Measurements from ENCODE around the gene GADD45GIP1.
"Not testable (repeated sequence)": the region's sequence is repeated elsewhere in the genome, so short reads cannot be mapped to it uniquely, and the experiment has no call there.

The GADD45GIP1 gene

GRCh38 chr19:12939975-12940423, 17.0 kb downstream of the GADD45GIP1 start:
- no peak for DNase-seq (ENCODE audit: low read depth)

- no peak for DNase-seq (ENCODE audit: low read depth)
These were observed 18.0 kb downstream of the GADD45GIP1 start for GRCh38 chr19:12938779-12939601.

GRCh38 chr19:12937927-12938778, 18.9 kb downstream of the GADD45GIP1 start, which contains the start of gene CALR:
Gene CALR, plus strand, starts transcription at chr19:12938609. Its CDS starts 71 bp downstream, at chr19:12938680.
- DNase-seq (ENCODE audit: low read depth), result peak; percentile 97

- DNase-seq (ENCODE audit: low read depth), result no peak
These were observed 19.7 kb downstream of the GADD45GIP1 start for GRCh38 chr19:12937093-12937926.

GRCh38 chr19:12936582-12936981, 20.4 kb downstream of the GADD45GIP1 start:
- no peak for DNase-seq (ENCODE audit: low read depth)

- no peak for DNase-seq (ENCODE audit: low read depth)
These were observed 22.0 kb downstream of the GADD45GIP1 start for GRCh38 chr19:12935071-12935470.

GRCh38 chr19:12933287-12934072, 23.5 kb downstream of the GADD45GIP1 start, which contains the start of gene FARSA:
Gene FARSA, minus strand, starts transcription at chr19:12933711. Its CDS starts 15 bp downstream, at chr19:12933696.
- DNase-seq (ENCODE audit: low read depth), result peak; percentile 82

GRCh38 chr19:12932392-12933286, 24.4 kb downstream of the GADD45GIP1 start:
- no peak for DNase-seq (ENCODE audit: low read depth)

GRCh38 chr19:12930002-12930645, 26.9 kb downstream of the GADD45GIP1 start:
- no peak for DNase-seq (ENCODE audit: low read depth)

GRCh38 chr19:12924621-12925310, 32.3 kb downstream of the GADD45GIP1 start:
- no peak for DNase-seq (ENCODE audit: low read depth)

- no peak for DNase-seq (ENCODE audit: low read depth)
These were observed 34.1 kb downstream of the GADD45GIP1 start for GRCh38 chr19:12922959-12923358.

- DNase-seq (ENCODE audit: low read depth), result no peak
These were observed 36.0 kb downstream of the GADD45GIP1 start for GRCh38 chr19:12921047-12921446.

GRCh38 chr19:12918253-12918652, 38.8 kb downstream of the GADD45GIP1 start:
- no peak for DNase-seq (ENCODE audit: low read depth)

- not testable (repeated sequence) for DNase-seq (ENCODE audit: low read depth)
These were observed 41.2 kb downstream of the GADD45GIP1 start for GRCh38 chr19:12915860-12916259.

- DNase-seq (ENCODE audit: low read depth), result peak; percentile 43
These were observed 43.0 kb downstream of the GADD45GIP1 start for GRCh38 chr19:12913851-12914690.

- DNase-seq (ENCODE audit: low read depth), result no peak
These were observed 43.9 kb downstream of the GADD45GIP1 start for GRCh38 chr19:12913011-12913561.

- DNase-seq (ENCODE audit: low read depth), result no peak
These were observed 44.5 kb downstream of the GADD45GIP1 start for GRCh38 chr19:12912571-12912970.

All from T follicular helper cell (primary cell).